ENCODE measurements around the gene PFDN1.

GRCh38 chr5:140246378-140247122, 56.4 kb downstream of the PFDN1 start:
- no peak for TF ChIP-seq POLR2A (IDR thresholded peaks at IDR 0.05; ENCODE audit: low read depth, low read length)
- TF ChIP-seq POLR2AphosphoS5 (IDR thresholded peaks at IDR 0.05; ENCODE audit: low read depth, low read length): no peak

All from GM12891 (cell line).